Lower leg skin (tissue), 4 donors: ENCODE measurements around the gene SLX4IP. TPM values are rescaled to one million over a fixed set of nuclear protein-coding genes. Genes with fewer than 3 reads are reported as not detected.

Experiments used
- DNase-seq, 2 donors: peaks; one replicate each; pipeline ENCODE4 v3.0.0-alpha.2; 2019; ENCODE audit warnings: low spot score in 2 of 2
- H3K4me3 ChIP-seq: fragments of 200-600 bp; sonication (generic); 2 replicates; pipeline ENCODE4 v1.5.1; 2017; ENCODE audit warnings: mild to moderate bottlenecking, low read depth; ENCODE audit not compliant: poor library complexity, severe bottlenecking
- CTCF ChIP-seq, 3 donors: fragments of 450-650 bp; IDR thresholded peaks; one replicate each; pipeline ENCODE4 v1.5.1; 2016; ENCODE audit warnings: antibody characterized with exemption in 3 of 3, mild to moderate bottlenecking in 3 of 3, moderate library complexity in 2 of 3
- POLR2A ChIP-seq, 2 donors: fragments of 450-650 bp; IDR thresholded peaks; one replicate each; pipeline ENCODE4 v1.6.1; 2016 to 2017; ENCODE audit warnings: antibody characterized with exemption in 2 of 2, mild to moderate bottlenecking in 1 of 2, moderate library complexity in 1 of 2
- WGBS, 2 donors: methylation state at CpG; one replicate each; pipeline ENCODE4 v1.1.5; 2018; 5-methylcytosine and 5-hydroxymethylcytosine counted together
- intact Hi-C: fragments of 100-400 bp; cut with DNase I; formaldehyde crosslinking; loops from one replicate; pipeline ENCODE4 v1.15.0; 2023; ENCODE audit warnings: low total_unique reads
- total RNA-seq, 4 donors: library from RNA; depleted of rRNA; stranded (reverse); fragments of >200 nt; gene quantifications; one replicate each; pipeline ENCODE4 v1.1.0, GENCODE V29; 2016

Gene SLX4IP
- total RNA-seq, 4 donors from 2014 or later, result 3.0 to 4.0 (median 3.7) TPM

- H3K4me3 ChIP-seq, result no peak overlapping the region
- intact Hi-C loops, result loop anchor here (10.0 kb wide), 1 partner anchor 186 kb away; no protein-coding TSS in a partner anchor
- no peak for DNase-seq
- 92 to 97% methylated on average over 4 of the region's 4 CpGs for WGBS, 2 donors
- TF ChIP-seq POLR2A (IDR thresholded peaks at IDR 0.05) (no peak), CTCF (IDR thresholded peaks at IDR 0.05) (no peak)
Measured at GRCh38 chr20:10478930-10479329, 43.8 kb downstream of the SLX4IP start.

- WGBS, 2 donors, result 74 to 95% methylated on average over 5 of the region's 5 CpGs
- no peak for TF ChIP-seq POLR2A (IDR thresholded peaks at IDR 0.05)
- no peak for TF ChIP-seq CTCF (IDR thresholded peaks at IDR 0.05)
- H3K4me3 ChIP-seq, result no peak overlapping the region
- DNase-seq, result no peak
- intact Hi-C loops, result no loop called here
Measured at GRCh38 chr20:10481676-10482075, 46.6 kb downstream of the SLX4IP start.

GRCh38 chr20:10483691-10484090, 48.6 kb downstream of the SLX4IP start:
- TF ChIP-seq POLR2A (IDR thresholded peaks at IDR 0.05), result no peak
- no peak for TF ChIP-seq CTCF (IDR thresholded peaks at IDR 0.05)
- intact Hi-C loops, result no loop called here
- WGBS, 2 donors, result 89 to 91% methylated on average over 2 of the region's 2 CpGs
- no peak for DNase-seq
- H3K4me3 ChIP-seq, result no peak overlapping the region

- no peak for TF ChIP-seq POLR2A (IDR thresholded peaks at IDR 0.05)
- TF ChIP-seq CTCF (IDR thresholded peaks at IDR 0.05), result no peak
- 73 to 86% methylated on average over 7 of the region's 7 CpGs for WGBS, 2 donors
- intact Hi-C loops, result no loop called here
- DNase-seq, result no peak
- H3K4me3 ChIP-seq, result no peak overlapping the region
Measured at GRCh38 chr20:10487142-10488136, 52.3 kb downstream of the SLX4IP start.

- TF ChIP-seq CTCF (IDR thresholded peaks at IDR 0.05) (no peak), POLR2A (IDR thresholded peaks at IDR 0.05) (no peak)
- no peak for DNase-seq
- intact Hi-C loops, result no loop called here
- no peak overlapping the region for H3K4me3 ChIP-seq
- WGBS, 2 donors, result 76 to 85% methylated on average over 1 of the region's 1 CpG
Measured at GRCh38 chr20:10488534-10488933, 53.4 kb downstream of the SLX4IP start.
